ENCODE measurements around the gene THBS2.

GRCh38 chr6:169247991-169248390, 5.7 kb downstream of the THBS2 start:
- TF ChIP-seq CTCF (conservative IDR thresholded peaks at IDR 0.05) (no peak), EZH2 (IDR thresholded peaks at IDR 0.05; ENCODE audit: low read depth) (no peak)
